Measurements from ENCODE around the gene KCNK17. TPM values are rescaled to one million over a fixed set of nuclear protein-coding genes. Genes with fewer than 3 reads are reported as not detected.

KCNK17 gene
- total RNA-seq, 4 donors from 2014 or later: 0.79 to 2.3 (median 1.3) TPM; not detected in 1

- no peak for TF ChIP-seq POLR2A (IDR thresholded peaks at IDR 0.05)
- TF ChIP-seq, protein P1, sequence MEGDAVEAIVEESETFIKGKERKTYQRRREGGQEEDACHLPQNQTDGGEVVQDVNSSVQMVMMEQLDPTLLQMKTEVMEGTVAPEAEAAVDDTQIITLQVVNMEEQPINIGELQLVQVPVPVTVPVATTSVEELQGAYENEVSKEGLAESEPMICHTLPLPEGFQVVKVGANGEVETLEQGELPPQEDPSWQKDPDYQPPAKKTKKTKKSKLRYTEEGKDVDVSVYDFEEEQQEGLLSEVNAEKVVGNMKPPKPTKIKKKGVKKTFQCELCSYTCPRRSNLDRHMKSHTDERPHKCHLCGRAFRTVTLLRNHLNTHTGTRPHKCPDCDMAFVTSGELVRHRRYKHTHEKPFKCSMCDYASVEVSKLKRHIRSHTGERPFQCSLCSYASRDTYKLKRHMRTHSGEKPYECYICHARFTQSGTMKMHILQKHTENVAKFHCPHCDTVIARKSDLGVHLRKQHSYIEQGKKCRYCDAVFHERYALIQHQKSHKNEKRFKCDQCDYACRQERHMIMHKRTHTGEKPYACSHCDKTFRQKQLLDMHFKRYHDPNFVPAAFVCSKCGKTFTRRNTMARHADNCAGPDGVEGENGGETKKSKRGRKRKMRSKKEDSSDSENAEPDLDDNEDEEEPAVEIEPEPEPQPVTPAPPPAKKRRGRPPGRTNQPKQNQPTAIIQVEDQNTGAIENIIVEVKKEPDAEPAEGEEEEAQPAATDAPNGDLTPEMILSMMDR (IDR thresholded peaks at IDR 0.05): no peak
- Histone ChIP-seq H3K27ac (no peak overlapping the region), H3K36me3 (no peaks in the 10 kb centered on the region), H3K4me1 (no peaks in the 10 kb centered on the region), H3K4me3 (no peak overlapping the region), H3K9me3 (no peaks in the 10 kb centered on the region), H3K27me3 (no peaks in the 10 kb centered on the region)
- intact Hi-C loops (cut with DNase I; ENCODE audit: low total_unique reads): no loop called here
- DNase-seq: no peak
These were observed 31.4 kb downstream of the KCNK17 start for GRCh38 chr6:39282774-39283173.

GRCh38 chr6:39281312-39281980 is 32.8 kb downstream of the KCNK17 start:
- H3K9me3 ChIP-seq: no peaks in the 10 kb centered on the region
- no peak for DNase-seq
- intact Hi-C loops (cut with DNase I; ENCODE audit: low total_unique reads): no loop called here
- H3K4me1 ChIP-seq: no peaks in the 10 kb centered on the region
- no peak overlapping the region for H3K4me3 ChIP-seq
- no peaks in the 10 kb centered on the region for H3K27me3 ChIP-seq
- H3K27ac ChIP-seq: no peak overlapping the region
- H3K36me3 ChIP-seq: no peaks in the 10 kb centered on the region
- TF ChIP-seq, protein P1 (IDR thresholded peaks at IDR 0.05): no peak
- TF ChIP-seq POLR2A (IDR thresholded peaks at IDR 0.05): no peak

GRCh38 chr6:39280247-39280731 is 33.9 kb downstream of the KCNK17 start:
- Histone ChIP-seq H3K4me3 (no peak overlapping the region), H3K36me3 (no peaks in the 10 kb centered on the region), H3K27ac (no peak overlapping the region), H3K27me3 (no peaks in the 10 kb centered on the region), H3K4me1 (no peaks in the 10 kb centered on the region), H3K9me3 (no peaks in the 10 kb centered on the region)
- TF ChIP-seq POLR2A (IDR thresholded peaks at IDR 0.05): no peak
- TF ChIP-seq, protein P1 (IDR thresholded peaks at IDR 0.05): no peak
- no peak for DNase-seq
- intact Hi-C loops (cut with DNase I; ENCODE audit: low total_unique reads): no loop called here

DNA sequence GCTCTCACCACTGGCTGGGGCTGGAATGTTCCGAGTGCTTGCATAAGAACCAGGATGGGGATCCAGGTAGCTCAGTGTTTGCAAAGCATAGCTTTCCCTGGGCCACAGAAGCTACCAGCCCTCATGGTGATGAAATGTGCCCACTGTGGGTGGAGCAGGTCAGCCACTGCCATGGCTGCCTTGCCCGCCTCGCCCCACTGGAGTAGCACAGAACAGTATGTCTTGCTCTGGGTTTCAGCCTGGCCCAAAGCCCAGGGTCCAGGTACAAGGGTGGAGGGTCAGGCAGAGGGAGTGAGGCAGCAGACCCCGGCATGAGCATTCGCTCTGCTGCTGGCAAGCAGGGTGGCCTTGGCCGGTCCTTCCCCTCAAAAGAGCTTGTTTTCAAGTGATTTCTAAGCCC is 34.7 kb downstream of the KCNK17 start:
- no peak overlapping the region for H3K27ac ChIP-seq
- no peaks in the 10 kb centered on the region for H3K4me1 ChIP-seq
- no peaks in the 10 kb centered on the region for H3K27me3 ChIP-seq
- TF ChIP-seq, protein P1 (IDR thresholded peaks at IDR 0.05): no peak
- no peak for TF ChIP-seq POLR2A (IDR thresholded peaks at IDR 0.05)
- no peaks in the 10 kb centered on the region for H3K9me3 ChIP-seq
- no peak overlapping the region for H3K4me3 ChIP-seq
- no peaks in the 10 kb centered on the region for H3K36me3 ChIP-seq
- DNase-seq: no peak
- intact Hi-C loops (cut with DNase I; ENCODE audit: low total_unique reads): no loop called here

DNA sequence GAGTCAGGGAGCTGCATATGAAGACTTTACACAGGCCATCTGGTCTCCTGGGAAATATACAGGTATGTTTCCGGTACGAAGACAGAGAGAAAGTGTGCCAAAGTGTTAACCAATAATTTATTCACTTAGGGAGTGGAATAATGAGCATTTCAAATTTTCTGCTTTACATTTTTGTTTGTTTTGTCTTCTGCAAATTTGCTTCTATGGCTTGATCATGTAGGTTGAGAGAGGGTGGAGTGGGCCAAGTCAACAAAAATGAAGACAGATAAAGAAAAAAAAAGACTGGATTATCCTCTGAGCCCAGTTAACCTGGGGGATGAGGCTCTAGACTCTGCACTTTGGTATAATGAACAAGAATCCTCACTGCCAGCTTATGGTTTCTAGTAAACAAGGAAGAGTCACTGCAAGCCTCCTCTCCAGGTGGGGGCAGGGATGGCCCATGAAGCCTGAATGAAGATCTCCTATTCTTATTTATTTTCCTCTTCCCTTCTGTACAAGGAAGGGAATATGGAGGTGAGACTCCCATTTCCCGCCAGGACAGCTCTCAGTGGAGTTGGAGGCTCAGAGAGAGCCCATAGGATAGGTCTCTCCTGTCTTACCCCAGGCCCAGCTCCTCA is 37.7 kb downstream of the KCNK17 start:
- intact Hi-C loops (cut with DNase I; ENCODE audit: low total_unique reads): no loop called here
- Histone ChIP-seq H3K27ac (no peak overlapping the region), H3K36me3 (no peaks in the 10 kb centered on the region), H3K4me3 (no peak overlapping the region), H3K9me3 (no peaks in the 10 kb centered on the region), H3K27me3 (no peaks in the 10 kb centered on the region), H3K4me1 (no peaks in the 10 kb centered on the region)
- no peak for DNase-seq
- TF ChIP-seq POLR2A (IDR thresholded peaks at IDR 0.05): no peak
- TF ChIP-seq, protein P1 (IDR thresholded peaks at IDR 0.05): no peak
